K562 (cell line): ENCODE data around the gene SNU13. TPM values are rescaled to one million over a fixed set of nuclear protein-coding genes. Genes with fewer than 3 reads are reported as not detected.

Experiments used
- ATAC-seq: fragments of 200-7000 bp; cut with Tn5 transposase; 3 replicates; pipeline ENCODE4 v1.9.1; 2020; ENCODE audit warnings: moderate library complexity
- BruUV-seq: library from RNA; stranded (reverse); fragments of 400-500 nt; replicated peaks from 2 replicates; lab custom pipeline; 2021; lab: Mats Ljungman, UMichigan
- CTCF ChIA-PET: fragments of 300-600 bp; formaldehyde crosslinking; extraction: SDS; loops from one replicate; lab custom pipeline; 2021; ENCODE audit warnings: low intra/inter-chr PET ratio; lab: Yijun Ruan, JAX
- POLR2A ChIA-PET: fragments of 300-600, 350-650 bp; sonication (Branson Sonifier 250); formaldehyde crosslinking; extraction: SDS; loops from one replicate; lab custom pipeline; 2021; ENCODE audit warnings: antibody characterized with exemption, inconsistent platforms; lab: Yijun Ruan, JAX
- DNase-seq, 4 experiments: peaks; one replicate each; pipeline versions ENCODE4 v3.0.0 to v3.0.0-alpha.2; 2011 to 2018; ENCODE audit warnings: low spot score in 3 of 4, mixed read lengths in 3 of 4; ENCODE audit errors: extremely low read depth in 1 of 4
- FAIRE-seq: peaks from 2 replicates; lab custom pipeline; 2011; peaks lifted over from hg19 to GRCh38; lab: Jason Lieb, UNC
- H2AFZ ChIP-seq: 2 replicates; pipeline ENCODE4 v1.6.0; 2011; ENCODE audit warnings: low read depth, low read length, control low read depth, inconsistent platforms
- H3K27ac ChIP-seq: fragments of 200-600 bp; 3 replicates; pipeline ENCODE4 v1.8.0; 2011; ENCODE audit warnings: low read depth, mild to moderate bottlenecking, control low read depth, inconsistent platforms, low read length, moderate library complexity, mixed read lengths; ENCODE audit errors: extremely low read depth
- H3K27me3 ChIP-seq, 2 experiments: fragments of 300-600 bp in 1 of 2; 2 replicates in 1 of 2; 3 replicates in 1 of 2; pipeline versions ENCODE4 v1.6.0 to v1.8.0; 2011; ENCODE audit warnings: inconsistent platforms in 2 of 2, low read length in 2 of 2, mild to moderate bottlenecking in 1 of 2, mixed read lengths in 1 of 2, moderate library complexity in 1 of 2; ENCODE audit not compliant: control insufficient read depth in 2 of 2, insufficient read depth in 2 of 2
- H3K36me3 ChIP-seq: fragments of 300-600 bp; 3 replicates; pipeline ENCODE4 v1.8.0; 2011; ENCODE audit warnings: mild to moderate bottlenecking, low read length, inconsistent platforms; ENCODE audit not compliant: control insufficient read depth, insufficient read depth
- H3K4me1 ChIP-seq, 2 experiments: fragments of 200-600 bp in 1 of 2; replicated peaks in 1 of 2; 2 replicates in 1 of 2; 3 replicates in 1 of 2; pipeline versions ENCODE4 v1.5.1 to v1.8.0; 2011; ENCODE audit warnings: inconsistent platforms in 2 of 2, low read length in 2 of 2, mild to moderate bottlenecking in 1 of 2, mixed read lengths in 1 of 2, moderate library complexity in 1 of 2; ENCODE audit not compliant: control insufficient read depth in 2 of 2, insufficient read depth in 2 of 2
- H3K4me2 ChIP-seq: 2 replicates; pipeline ENCODE4 v1.6.1; 2011; ENCODE audit warnings: low read length, control low read depth, inconsistent platforms, mixed read lengths; ENCODE audit not compliant: insufficient read depth
- H3K4me3 ChIP-seq: fragments of 200-600 bp; sonication (generic), shearing (Covaris generic); 2 replicates; pipeline ENCODE4 v1.5.1; 2016; ENCODE audit warnings: control low read depth, inconsistent platforms
- H3K79me2 ChIP-seq: fragments of 200-600 bp; 3 replicates; pipeline ENCODE4 v1.8.0; 2011; ENCODE audit warnings: low read length, inconsistent platforms; ENCODE audit not compliant: control insufficient read depth, insufficient read depth
- H3K9ac ChIP-seq, 2 experiments: 2 replicates each; pipeline versions ENCODE4 v1.6.0 to v1.6.1; 2011; ENCODE audit warnings: low read depth in 2 of 2, low read length in 2 of 2, control low read depth in 1 of 2, inconsistent platforms in 1 of 2, mild to moderate bottlenecking in 1 of 2, mixed read lengths in 1 of 2; ENCODE audit not compliant: insufficient read depth in 1 of 2
- H3K9me1 ChIP-seq: one replicate; pipeline ENCODE4 v1.6.0; 2011; ENCODE audit warnings: inconsistent platforms, mild to moderate bottlenecking, low read length, moderate library complexity; ENCODE audit not compliant: control insufficient read depth, insufficient read depth
- H3K9me3 ChIP-seq: replicated peaks from 2 replicates; pipeline ENCODE4 v1.5.1; 2011; ENCODE audit warnings: low read depth, low read length, inconsistent platforms; ENCODE audit not compliant: control insufficient read depth, insufficient read depth
- H4K20me1 ChIP-seq: replicated peaks from 2 replicates; pipeline ENCODE4 v1.6.1; 2011; ENCODE audit warnings: low read length, inconsistent platforms, mixed read lengths; ENCODE audit not compliant: control insufficient read depth, insufficient read depth
- ESRRA ChIP-seq: fragments of 450-650 bp; IDR thresholded peaks from 2 replicates; pipeline ENCODE4 v1.6.1; 2014; ENCODE audit warnings: low read depth, mild to moderate bottlenecking, moderate library complexity, borderline replicate concordance
- MAZ ChIP-seq, 2 experiments: fragments of 450-650 bp in 1 of 2; sonication (generic) in 1 of 2; formaldehyde crosslinking; IDR thresholded peaks in 1 of 2; conservative IDR thresholded peaks in 1 of 2; 2 replicates each; pipeline versions ENCODE4 v1.4.0 to v1.5.0; 2020; ENCODE audit warnings: mild to moderate bottlenecking in 1 of 2, missing genetic modification reagents in 1 of 2
- SMAD1 ChIP-seq: fragments of 150-350 bp; IDR thresholded peaks from 2 replicates; pipeline ENCODE4 v1.6.1; 2014; ENCODE audit warnings: low read length, low read depth; ENCODE audit not compliant: partially characterized antibody
- WGBS: fragments of 100-300 bp; shearing (Covaris generic); methylation state at CpG from one replicate; pipeline ENCODE4 v1.1.6; 2016; ENCODE audit warnings: low coverage, mixed read lengths; ENCODE audit not compliant: insufficient coverage; ENCODE audit errors: missing lambda C conversion rate; 5-methylcytosine and 5-hydroxymethylcytosine counted together
- in situ Hi-C: fragments of 300-500 bp; cut with MboI; formaldehyde crosslinking; loops from 4 replicates; pipeline ENCODE4 v1.15.0; 2018; ENCODE audit warnings: inconsistent platforms, mixed read lengths
- intact Hi-C: fragments of 100-400 bp; cut with micrococcal nuclease; formaldehyde crosslinking; loops from 2 replicates; pipeline ENCODE4 v1.14.2; 2022
- polyA plus RNA-seq, 8 experiments: library from polyadenylated mRNA; depleted of rRNA in 4 of 8; stranded (reverse) in 5 of 8; unstranded in 3 of 8; fragments of >200 nt; fragmentation: Nextera tagmentation in 2 of 8; fragmentation: Illumina TruSeq in 1 of 8; extraction: Ambion mirVana in 2 of 8; extraction: Trizol in 1 of 8; gene quantifications; 2 replicates each; pipeline versions ENCODE4 v1.2.1 to v1.2.3, GENCODE V29; 2011 to 2014; ENCODE audit warnings: inconsistent platforms in 1 of 8, missing spikeins in 1 of 8
- total RNA-seq, 7 experiments: library from RNA; depleted of rRNA in 6 of 7; stranded (reverse); fragments of >200 nt in 6 of 7; fragmentation: Illumina TruSeq in 2 of 7; extraction: Trizol in 2 of 7; gene quantifications; 2 replicates each; pipeline versions ENCODE4 v1.2.1 to v1.2.3, GENCODE V29; 2011 to 2021; ENCODE audit warnings: low replicate concordance in 1 of 7
- TF ChIP-seq, protein P1 (sequence below): fragments of 250-450 bp; sonication (Bioruptor Pico); IDR thresholded peaks from 2 replicates; pipeline ENCODE4 v1.4.0; 2020; ENCODE audit warnings: mild to moderate bottlenecking
- TF ChIP-seq, protein P2 (sequence below), 2 experiments: fragments of 450-650 bp; formaldehyde crosslinking in 1 of 2; IDR thresholded peaks; 2 replicates each; pipeline versions ENCODE4 v1.4.0 to v1.6.1; 2014 to 2020; ENCODE audit warnings: mild to moderate bottlenecking in 2 of 2, borderline replicate concordance in 1 of 2, low read depth in 1 of 2
- TF ChIP-seq, protein P3 (sequence below): fragments of 450-650 bp; IDR thresholded peaks from 2 replicates; pipeline ENCODE4 v1.6.1; 2016

Gene SNU13
- total and polyA plus RNA-seq, 9 of the 15 experiments (the other 6 are each of a cell fraction or from before 2014, with no cell fraction given) = 185 to 981 (median 283) TPM

DNA sequence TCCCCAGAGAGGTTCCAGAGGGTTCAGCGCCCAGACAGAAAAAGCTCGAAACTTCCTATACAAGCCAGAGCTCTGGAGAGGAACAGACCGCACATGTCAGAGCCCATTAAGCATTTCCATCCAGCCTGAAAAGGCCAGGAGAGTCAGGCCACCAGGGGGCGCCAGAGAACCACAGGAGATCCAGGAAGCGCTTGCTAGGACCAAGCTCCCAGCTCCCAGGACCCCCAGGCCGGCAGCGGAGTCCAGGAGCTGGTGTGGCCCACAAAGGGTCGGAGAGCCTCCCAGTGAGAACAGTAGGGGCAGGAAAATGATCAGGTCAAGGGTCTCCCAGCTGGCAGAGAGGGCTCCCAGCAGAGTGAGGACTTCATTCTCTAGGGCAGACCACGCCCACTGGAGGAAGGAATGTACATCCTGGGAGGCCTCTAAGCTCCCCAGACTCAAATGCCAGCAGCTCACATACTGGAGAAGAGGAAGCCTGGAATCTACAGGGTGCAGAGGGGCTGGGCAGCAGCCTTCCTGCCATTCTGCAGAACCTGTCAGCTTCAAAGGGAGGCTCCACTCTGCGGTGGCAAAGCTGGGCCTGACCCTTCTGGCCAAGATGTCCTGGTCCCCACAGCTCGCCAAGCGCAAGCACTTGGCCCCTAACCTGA lies 8.6 kb upstream of the SNU13 start:
- H3K27ac ChIP-seq = no peak overlapping the region
- no peaks in the 10 kb centered on the region for H3K9me3 ChIP-seq
- BruUV-seq = no TSS peak
- peaks cover 2 to 18% of the 10 kb centered on the region in 2 experiments; a peak in 2 of 5 replicates for H3K4me1 ChIP-seq
- peaks cover 9% of the 10 kb centered on the region; the same call in 2 of the 3 replicates for H3K36me3 ChIP-seq
- H3K9me1 ChIP-seq = no peaks in the 10 kb centered on the region
- H3K79me2 ChIP-seq = no peaks in the 10 kb centered on the region
- no peak overlapping the region for H3K4me3 ChIP-seq
- ATAC-seq (peak; percentile 95), DNase-seq (peak; percentile 80 to 87 (median 82)), FAIRE-seq (peak; percentile 93)
- peak overlapping the region in 1 of 2 experiments; percentile 77; a peak in 1 of 4 replicates for H3K9ac ChIP-seq
- in situ Hi-C loops = loop anchor here (5.0 kb wide), 1 partner anchor 245 kb away; no protein-coding TSS in a partner anchor
- CTCF ChIA-PET = interaction anchor here (0.6 to 2.5 kb wide), 5 partner anchors 102 to 740 kb away, joined by 3 to 29 read pairs (median 3); no protein-coding TSS in a partner anchor
- 28% methylated on average over 12 of the region's 12 CpGs for WGBS
- no peaks in the 10 kb centered on the region for H3K27me3 ChIP-seq
- POLR2A ChIA-PET = interaction anchor here (0.5 to 3.0 kb wide), 7 partner anchors 9 to 251 kb away, joined by 3 to 26 read pairs (median 5); partner anchors contain the start of gene SNU13
- H2AFZ ChIP-seq = peak overlapping the region; percentile 77
- H3K4me2 ChIP-seq = peak overlapping the region; percentile 43; the same call in 1 of the 2 replicates
- intact Hi-C loops = loop anchor here (1.0 to 5.0 kb wide), 2 partner anchors 50 to 244 kb away; no protein-coding TSS in a partner anchor
- no peaks in the 10 kb centered on the region; the same call in none of the 2 replicates for H4K20me1 ChIP-seq
- TF ChIP-seq ESRRA = peak; percentile 46; the same call in 1 of the 2 replicates
- TF ChIP-seq SMAD1 = no peak
- TF ChIP-seq, protein P1, sequence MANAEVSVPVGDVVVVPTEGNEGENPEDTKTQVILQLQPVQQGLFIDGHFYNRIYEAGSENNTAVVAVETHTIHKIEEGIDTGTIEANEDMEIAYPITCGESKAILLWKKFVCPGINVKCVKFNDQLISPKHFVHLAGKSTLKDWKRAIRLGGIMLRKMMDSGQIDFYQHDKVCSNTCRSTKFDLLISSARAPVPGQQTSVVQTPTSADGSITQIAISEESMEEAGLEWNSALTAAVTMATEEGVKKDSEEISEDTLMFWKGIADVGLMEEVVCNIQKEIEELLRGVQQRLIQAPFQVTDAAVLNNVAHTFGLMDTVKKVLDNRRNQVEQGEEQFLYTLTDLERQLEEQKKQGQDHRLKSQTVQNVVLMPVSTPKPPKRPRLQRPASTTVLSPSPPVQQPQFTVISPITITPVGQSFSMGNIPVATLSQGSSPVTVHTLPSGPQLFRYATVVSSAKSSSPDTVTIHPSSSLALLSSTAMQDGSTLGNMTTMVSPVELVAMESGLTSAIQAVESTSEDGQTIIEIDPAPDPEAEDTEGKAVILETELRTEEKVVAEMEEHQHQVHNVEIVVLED = no peak
- TF ChIP-seq, protein P2, sequence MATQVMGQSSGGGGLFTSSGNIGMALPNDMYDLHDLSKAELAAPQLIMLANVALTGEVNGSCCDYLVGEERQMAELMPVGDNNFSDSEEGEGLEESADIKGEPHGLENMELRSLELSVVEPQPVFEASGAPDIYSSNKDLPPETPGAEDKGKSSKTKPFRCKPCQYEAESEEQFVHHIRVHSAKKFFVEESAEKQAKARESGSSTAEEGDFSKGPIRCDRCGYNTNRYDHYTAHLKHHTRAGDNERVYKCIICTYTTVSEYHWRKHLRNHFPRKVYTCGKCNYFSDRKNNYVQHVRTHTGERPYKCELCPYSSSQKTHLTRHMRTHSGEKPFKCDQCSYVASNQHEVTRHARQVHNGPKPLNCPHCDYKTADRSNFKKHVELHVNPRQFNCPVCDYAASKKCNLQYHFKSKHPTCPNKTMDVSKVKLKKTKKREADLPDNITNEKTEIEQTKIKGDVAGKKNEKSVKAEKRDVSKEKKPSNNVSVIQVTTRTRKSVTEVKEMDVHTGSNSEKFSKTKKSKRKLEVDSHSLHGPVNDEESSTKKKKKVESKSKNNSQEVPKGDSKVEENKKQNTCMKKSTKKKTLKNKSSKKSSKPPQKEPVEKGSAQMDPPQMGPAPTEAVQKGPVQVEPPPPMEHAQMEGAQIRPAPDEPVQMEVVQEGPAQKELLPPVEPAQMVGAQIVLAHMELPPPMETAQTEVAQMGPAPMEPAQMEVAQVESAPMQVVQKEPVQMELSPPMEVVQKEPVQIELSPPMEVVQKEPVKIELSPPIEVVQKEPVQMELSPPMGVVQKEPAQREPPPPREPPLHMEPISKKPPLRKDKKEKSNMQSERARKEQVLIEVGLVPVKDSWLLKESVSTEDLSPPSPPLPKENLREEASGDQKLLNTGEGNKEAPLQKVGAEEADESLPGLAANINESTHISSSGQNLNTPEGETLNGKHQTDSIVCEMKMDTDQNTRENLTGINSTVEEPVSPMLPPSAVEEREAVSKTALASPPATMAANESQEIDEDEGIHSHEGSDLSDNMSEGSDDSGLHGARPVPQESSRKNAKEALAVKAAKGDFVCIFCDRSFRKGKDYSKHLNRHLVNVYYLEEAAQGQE (IDR thresholded peaks at IDR 0.05; ENCODE audit: borderline replicate concordance) = peak; percentile 82; the same call in 1 of the 2 replicates
- TF ChIP-seq, protein P2 (CRISPR knock-in tag; IDR thresholded peaks at IDR 0.05; ENCODE audit: low read depth) = no peak
- 0 out of 4 replicates have a peak, but pooled peaks of 1 of the 2 experiments have one; percentile 47 for TF ChIP-seq MAZ (CRISPR knock-in tag; conservative IDR thresholded peaks at IDR 0.05 in 1 of 2, IDR thresholded peaks at IDR 0.05 in 1 of 2)
- TF ChIP-seq, protein P3, sequence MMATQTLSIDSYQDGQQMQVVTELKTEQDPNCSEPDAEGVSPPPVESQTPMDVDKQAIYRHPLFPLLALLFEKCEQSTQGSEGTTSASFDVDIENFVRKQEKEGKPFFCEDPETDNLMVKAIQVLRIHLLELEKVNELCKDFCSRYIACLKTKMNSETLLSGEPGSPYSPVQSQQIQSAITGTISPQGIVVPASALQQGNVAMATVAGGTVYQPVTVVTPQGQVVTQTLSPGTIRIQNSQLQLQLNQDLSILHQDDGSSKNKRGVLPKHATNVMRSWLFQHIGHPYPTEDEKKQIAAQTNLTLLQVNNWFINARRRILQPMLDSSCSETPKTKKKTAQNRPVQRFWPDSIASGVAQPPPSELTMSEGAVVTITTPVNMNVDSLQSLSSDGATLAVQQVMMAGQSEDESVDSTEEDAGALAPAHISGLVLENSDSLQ = no peak
